ENCODE results near the gene KRT1. TPM values are rescaled to one million over a fixed set of nuclear protein-coding genes. Genes with fewer than 3 reads are reported as not detected.
"Not testable (repeated sequence)": the region's sequence is repeated elsewhere in the genome, so short reads cannot be mapped to it uniquely, and the experiment has no call there.

Gene KRT1
- total RNA-seq, 2 donors from 2014 or later, result 0.83 to 3.1 TPM

DNA sequence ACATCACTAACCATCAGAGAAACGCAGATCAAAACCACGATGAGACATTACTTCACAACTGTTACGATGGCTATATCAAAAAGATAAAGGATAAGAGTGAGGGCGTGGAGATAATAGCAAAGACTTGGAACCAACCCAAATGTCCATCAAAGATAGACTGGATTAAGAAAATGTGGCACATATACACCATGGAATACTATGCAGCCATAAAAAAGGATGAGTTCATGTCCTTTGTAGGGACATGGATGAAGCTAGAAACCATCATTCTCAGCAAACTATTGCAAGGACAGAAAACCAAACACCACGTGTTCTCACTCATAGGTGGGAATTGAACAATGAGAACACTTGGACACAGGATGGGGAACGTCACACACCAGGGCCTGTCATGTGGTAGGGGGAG, 31.9 kb upstream of the KRT1 start:
- not testable (repeated sequence) for H3K27ac Mint-ChIP-seq; H3K36me3 Mint-ChIP-seq (ENCODE audit: low read depth); DNase-seq; H3K9me3 ChIP-seq (ENCODE audit: control insufficient read depth, low read length, poor library complexity, severe bottlenecking); H3K4me3 Mint-ChIP-seq; ATAC-seq; H3K4me1 Mint-ChIP-seq
- H3K27me3 Mint-ChIP-seq, result peaks cover 55% of the 10 kb centered on the region

DNA sequence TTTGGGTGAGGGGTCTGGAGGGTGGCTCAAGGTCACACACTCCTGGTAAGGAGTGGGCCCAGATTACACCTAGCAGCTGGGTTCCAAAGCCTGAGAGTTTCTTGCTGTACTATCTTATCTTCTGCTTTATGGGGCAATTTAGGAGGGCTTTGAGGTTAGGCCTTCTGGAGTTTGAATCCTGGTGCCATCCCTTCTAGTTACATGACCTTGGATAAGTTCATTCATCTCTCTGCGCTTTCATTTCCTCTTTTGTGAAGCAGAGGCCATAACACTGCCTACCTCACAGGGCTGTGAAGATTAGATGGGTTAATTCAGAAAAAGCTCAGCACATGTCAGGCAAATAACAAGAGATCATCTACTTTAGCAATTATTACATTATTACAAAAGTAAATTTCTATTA, 30.5 kb upstream of the KRT1 start:
- Mint-ChIP-seq H3K27ac (no peak overlapping the region), H3K36me3 (ENCODE audit: low read depth) (no peaks in the 10 kb centered on the region), H3K27me3 (peaks cover 45% of the 10 kb centered on the region), H3K4me3 (no peak overlapping the region), H3K4me1 (peaks cover 9% of the 10 kb centered on the region)
- H3K9me3 ChIP-seq (ENCODE audit: control insufficient read depth, low read length, poor library complexity, severe bottlenecking), result no peaks in the 10 kb centered on the region
- no peak for ATAC-seq
- no peak for DNase-seq

DNA sequence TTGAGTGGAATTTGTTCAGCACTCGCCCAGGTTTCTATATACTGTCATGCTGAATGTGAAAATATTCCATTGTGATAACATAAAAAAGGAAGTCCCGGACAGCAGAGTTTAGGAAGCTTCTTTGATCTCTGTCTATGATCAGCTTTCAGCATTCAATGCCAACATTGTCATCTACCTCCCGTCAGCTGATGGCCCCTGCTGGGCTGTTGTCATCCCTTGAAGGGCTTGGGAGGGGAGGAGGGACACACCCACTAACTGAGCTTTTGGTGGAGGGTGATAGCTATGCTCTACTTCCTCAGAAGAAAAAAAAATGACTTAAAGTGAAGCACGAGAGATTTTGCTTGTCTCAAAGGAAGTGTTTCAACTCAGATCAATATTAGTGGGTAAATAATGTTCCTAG, 27.8 kb upstream of the KRT1 start:
- Mint-ChIP-seq H3K27ac (no peak overlapping the region), H3K36me3 (ENCODE audit: low read depth) (no peaks in the 10 kb centered on the region), H3K4me1 (no peaks in the 10 kb centered on the region), H3K27me3 (peaks cover 32% of the 10 kb centered on the region), H3K4me3 (no peak overlapping the region)
- H3K9me3 ChIP-seq (ENCODE audit: control insufficient read depth, low read length, poor library complexity, severe bottlenecking), result no peaks in the 10 kb centered on the region
- DNase-seq (no peak), ATAC-seq (no peak)

DNA sequence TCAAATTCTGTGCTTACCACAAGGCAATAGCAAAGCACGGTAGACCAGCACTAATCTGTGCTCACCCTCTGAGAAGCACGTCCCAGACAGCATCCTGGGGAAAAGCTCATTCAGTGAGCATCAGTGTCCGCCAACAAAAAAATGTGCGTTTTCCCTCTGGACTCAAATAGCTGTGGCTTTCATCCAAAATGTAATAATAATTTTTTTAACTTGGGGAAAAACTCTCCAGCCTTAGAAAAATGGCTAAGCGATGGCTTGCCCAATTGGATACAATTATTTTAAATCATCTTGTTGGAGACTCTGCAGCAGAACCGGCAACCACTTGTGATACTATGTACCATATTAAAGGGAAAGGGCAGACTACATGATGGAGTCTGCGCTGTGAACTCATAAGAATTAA, 24.3 kb upstream of the KRT1 start:
- ATAC-seq, result no peak
- H3K27ac Mint-ChIP-seq, result no peak overlapping the region
- no peak for DNase-seq
- H3K4me1 Mint-ChIP-seq, result peaks cover 3% of the 10 kb centered on the region
- no peaks in the 10 kb centered on the region for H3K36me3 Mint-ChIP-seq (ENCODE audit: low read depth)
- H3K4me3 Mint-ChIP-seq, result no peak overlapping the region
- no peaks in the 10 kb centered on the region for H3K9me3 ChIP-seq (ENCODE audit: control insufficient read depth, low read length, poor library complexity, severe bottlenecking)
- H3K27me3 Mint-ChIP-seq, result peaks cover 46% of the 10 kb centered on the region

DNA sequence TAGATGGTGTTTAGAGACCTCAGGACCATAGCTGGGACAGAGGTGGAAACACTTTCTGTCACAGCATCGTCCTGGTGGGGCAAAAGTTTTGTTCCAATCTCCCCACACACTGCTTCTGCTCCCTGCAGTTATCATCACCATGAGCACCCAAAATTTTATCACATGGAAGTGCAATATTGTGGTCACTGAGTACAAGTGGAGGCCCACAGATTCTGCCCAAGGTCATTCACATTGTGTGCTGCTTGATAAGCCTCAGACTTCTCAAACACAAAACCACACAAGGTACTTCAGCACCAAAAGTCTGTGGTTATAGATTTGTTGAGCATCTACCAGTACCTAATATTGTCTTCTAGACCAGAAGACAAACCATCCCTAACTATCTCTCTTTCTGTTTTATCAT, 23.7 kb upstream of the KRT1 start:
- H3K9me3 ChIP-seq (ENCODE audit: control insufficient read depth, low read length, poor library complexity, severe bottlenecking), result no peaks in the 10 kb centered on the region
- H3K4me3 Mint-ChIP-seq, result no peak overlapping the region
- H3K27ac Mint-ChIP-seq, result no peak overlapping the region
- DNase-seq (no peak), ATAC-seq (no peak)
- H3K36me3 Mint-ChIP-seq (ENCODE audit: low read depth), result no peaks in the 10 kb centered on the region
- H3K27me3 Mint-ChIP-seq, result peaks cover 50% of the 10 kb centered on the region
- H3K4me1 Mint-ChIP-seq, result peaks cover 4% of the 10 kb centered on the region

DNA sequence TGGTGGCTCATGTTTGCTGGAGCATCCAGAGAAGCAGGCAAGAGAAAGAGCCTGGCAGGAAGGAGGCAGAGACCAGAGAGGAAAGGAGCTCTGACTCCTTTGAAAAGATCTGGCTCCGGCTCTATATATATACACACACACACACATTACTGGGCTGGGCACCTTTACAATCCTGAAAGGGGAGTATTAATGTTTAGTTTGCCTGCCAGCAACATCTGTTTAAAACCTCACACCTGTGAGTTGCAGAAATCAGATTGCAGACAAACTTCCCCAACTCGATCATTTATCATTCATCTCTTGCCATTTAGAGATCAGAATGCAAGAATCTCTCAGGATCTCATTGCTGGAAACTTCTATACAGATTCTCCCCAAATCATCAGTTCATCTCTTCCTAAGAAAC, 23.2 kb upstream of the KRT1 start, which contains the start of gene KRT77:
KRT77 (minus strand) TSS at position 101 of the 400 bp plus-strand sequence; CDS start at position 11, 90 bp downstream.
- Mint-ChIP-seq H3K4me1 (peaks cover 4% of the 10 kb centered on the region), H3K27ac (no peak within 1 kb of the TSS), H3K27me3 (peaks cover 49% of the 10 kb centered on the region), H3K36me3 (ENCODE audit: low read depth) (no peaks in the 10 kb centered on the region), H3K4me3 (no peak within 1 kb of the TSS)
- ATAC-seq (no peak), DNase-seq (no peak)
- no peaks in the 10 kb centered on the region for H3K9me3 ChIP-seq (ENCODE audit: control insufficient read depth, low read length, poor library complexity, severe bottlenecking)

DNA sequence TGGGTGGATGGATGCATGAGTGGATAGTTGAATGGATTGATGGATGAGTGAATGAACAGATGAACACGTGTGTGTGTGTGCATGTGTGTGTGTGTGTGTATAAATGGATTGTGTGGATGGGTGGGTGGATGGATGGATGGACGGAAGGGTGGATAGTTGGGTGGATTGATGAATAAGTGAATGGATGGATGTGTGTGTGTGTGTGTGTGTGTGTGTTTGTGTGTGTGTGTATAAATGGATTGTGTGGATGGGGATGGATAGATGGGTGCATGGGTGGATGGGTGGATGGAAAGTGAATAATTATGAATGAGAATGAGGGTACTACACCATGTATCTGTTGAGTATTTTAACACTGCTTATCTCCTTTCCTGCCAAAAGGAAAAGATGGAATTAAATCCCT, 22.1 kb upstream of the KRT1 start:
- Mint-ChIP-seq H3K4me1 (peaks cover 4% of the 10 kb centered on the region), H3K36me3 (ENCODE audit: low read depth) (no peaks in the 10 kb centered on the region), H3K27ac (no peak overlapping the region), H3K27me3 (peaks cover 55% of the 10 kb centered on the region), H3K4me3 (no peak overlapping the region)
- no peaks in the 10 kb centered on the region for H3K9me3 ChIP-seq (ENCODE audit: control insufficient read depth, low read length, poor library complexity, severe bottlenecking)
- ATAC-seq, result no peak
- DNase-seq, result no peak

DNA sequence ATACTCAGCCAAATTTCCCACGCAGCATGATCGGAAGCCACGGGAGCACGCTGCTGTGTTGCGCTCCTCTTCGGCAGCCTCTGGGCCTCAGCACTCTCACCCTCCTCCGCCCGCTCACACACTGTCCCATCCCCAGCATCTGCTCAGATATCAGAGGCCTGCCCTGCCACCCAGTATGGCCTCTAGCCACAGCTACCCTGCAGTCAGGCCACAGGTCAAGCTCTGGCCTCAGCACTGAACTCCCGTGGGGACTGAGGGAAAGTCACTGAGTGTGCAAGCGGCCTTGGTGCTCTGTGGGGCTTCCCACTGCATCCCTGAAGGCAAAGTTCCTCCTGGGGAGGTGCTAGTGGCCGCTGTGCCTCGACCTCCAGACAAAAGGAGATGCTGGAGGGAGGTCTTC, 21.1 kb upstream of the KRT1 start:
- ATAC-seq (no peak), DNase-seq (no peak)
- peaks cover 58% of the 10 kb centered on the region for H3K27me3 Mint-ChIP-seq
- no peak overlapping the region for H3K27ac Mint-ChIP-seq
- H3K9me3 ChIP-seq (ENCODE audit: control insufficient read depth, low read length, poor library complexity, severe bottlenecking), result no peaks in the 10 kb centered on the region
- no peaks in the 10 kb centered on the region for H3K36me3 Mint-ChIP-seq (ENCODE audit: low read depth)
- peaks cover 4% of the 10 kb centered on the region for H3K4me1 Mint-ChIP-seq
- H3K4me3 Mint-ChIP-seq, result no peak overlapping the region

DNA sequence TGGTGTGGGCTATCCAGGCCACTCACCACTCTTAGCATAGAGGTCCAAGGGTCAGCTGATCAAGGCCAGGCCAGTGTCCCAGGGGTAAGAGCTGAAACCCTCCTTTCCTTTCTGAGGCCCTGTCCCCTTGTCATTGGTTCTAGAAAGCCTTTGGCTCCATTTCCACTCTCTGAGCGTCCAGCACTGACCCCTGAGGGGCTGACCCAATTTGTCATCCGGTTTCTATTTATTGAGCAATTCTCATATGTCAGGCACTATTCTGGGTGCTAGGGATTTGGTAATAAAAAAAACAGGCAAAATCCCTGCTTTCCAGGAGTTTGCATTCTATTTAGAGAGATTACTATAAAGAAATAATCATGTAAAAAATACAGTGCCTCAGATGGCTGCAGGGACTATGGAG, 19.8 kb upstream of the KRT1 start:
- no peak for ATAC-seq
- DNase-seq, result no peak
- no peaks in the 10 kb centered on the region for H3K36me3 Mint-ChIP-seq (ENCODE audit: low read depth)

DNA sequence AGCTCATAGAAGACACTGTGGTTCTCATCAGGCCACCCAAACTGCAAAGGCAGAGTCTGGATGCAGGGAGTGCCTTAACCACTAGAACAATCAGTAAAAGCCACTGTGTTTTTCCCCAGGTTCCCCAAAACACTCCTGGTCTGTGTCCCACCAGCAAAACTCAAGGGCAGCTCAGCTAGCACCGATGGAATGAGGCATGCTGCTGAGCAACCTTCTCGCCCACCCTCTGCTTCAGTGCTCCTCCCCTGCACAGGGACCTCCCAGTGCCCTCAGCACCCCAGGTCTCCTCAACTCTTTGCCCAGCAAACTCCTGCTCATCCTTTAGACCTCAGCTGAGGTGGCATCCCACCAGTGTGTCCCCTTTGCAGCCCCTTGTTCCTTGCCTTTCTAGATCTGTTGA, 19.2 kb upstream of the KRT1 start:
- peaks cover 4% of the 10 kb centered on the region for H3K4me1 Mint-ChIP-seq
- ATAC-seq (no peak), DNase-seq (no peak)
- H3K36me3 Mint-ChIP-seq (ENCODE audit: low read depth), result no peaks in the 10 kb centered on the region
- H3K27me3 Mint-ChIP-seq, result peaks cover 69% of the 10 kb centered on the region
- no peak overlapping the region for H3K27ac Mint-ChIP-seq
- no peak overlapping the region for H3K4me3 Mint-ChIP-seq
- no peaks in the 10 kb centered on the region for H3K9me3 ChIP-seq (ENCODE audit: control insufficient read depth, low read length, poor library complexity, severe bottlenecking)

More for the DNA sequence above, 19.8 kb upstream of the KRT1 start:
- Mint-ChIP-seq H3K27ac (peak overlapping the region; percentile 79), H3K4me3 (no peak overlapping the region), H3K4me1 (peaks cover 4% of the 10 kb centered on the region), H3K27me3 (peaks cover 67% of the 10 kb centered on the region)
- H3K9me3 ChIP-seq (ENCODE audit: control insufficient read depth, low read length, poor library complexity, severe bottlenecking), result no peaks in the 10 kb centered on the region

DNA sequence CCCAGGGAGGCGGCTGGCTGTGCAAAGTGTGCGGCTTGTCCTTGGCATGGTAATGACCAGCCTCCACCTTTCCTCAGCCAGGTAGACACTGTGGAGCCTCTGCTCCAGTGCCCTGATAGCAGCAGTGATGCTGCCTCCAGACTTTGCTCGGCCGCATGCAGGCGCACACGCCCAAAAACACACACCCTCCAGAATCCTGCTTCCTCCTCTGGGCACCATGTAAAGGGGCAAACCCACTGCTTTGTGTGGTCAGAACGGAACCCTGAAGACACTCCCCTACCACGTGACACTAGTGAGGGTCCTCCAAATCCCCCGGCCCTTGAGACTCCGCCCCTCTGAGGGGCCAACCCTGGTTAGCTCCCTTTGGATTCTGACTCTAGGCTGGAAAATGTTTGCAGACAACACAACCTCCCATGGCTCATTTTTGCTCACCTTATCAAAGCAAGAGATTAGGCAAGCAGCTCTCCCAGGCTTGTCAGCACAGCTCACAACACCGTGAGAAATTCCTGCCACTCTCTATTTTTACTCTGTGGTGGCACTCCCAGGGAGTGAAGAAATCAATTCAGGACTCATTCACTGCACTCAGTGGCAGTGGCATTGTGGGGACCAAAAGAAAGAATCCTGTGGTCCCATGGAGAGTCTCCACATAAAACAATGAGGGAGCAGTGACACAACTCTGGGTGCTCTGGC, 18.6 kb upstream of the KRT1 start:
- Mint-ChIP-seq H3K4me3 (no peak overlapping the region), H3K27ac (no peak overlapping the region), H3K27me3 (peaks cover 67% of the 10 kb centered on the region), H3K4me1 (peaks cover 4% of the 10 kb centered on the region), H3K36me3 (ENCODE audit: low read depth) (no peaks in the 10 kb centered on the region)
- ATAC-seq (no peak), DNase-seq (no peak)
- no peaks in the 10 kb centered on the region for H3K9me3 ChIP-seq (ENCODE audit: control insufficient read depth, low read length, poor library complexity, severe bottlenecking)

DNA sequence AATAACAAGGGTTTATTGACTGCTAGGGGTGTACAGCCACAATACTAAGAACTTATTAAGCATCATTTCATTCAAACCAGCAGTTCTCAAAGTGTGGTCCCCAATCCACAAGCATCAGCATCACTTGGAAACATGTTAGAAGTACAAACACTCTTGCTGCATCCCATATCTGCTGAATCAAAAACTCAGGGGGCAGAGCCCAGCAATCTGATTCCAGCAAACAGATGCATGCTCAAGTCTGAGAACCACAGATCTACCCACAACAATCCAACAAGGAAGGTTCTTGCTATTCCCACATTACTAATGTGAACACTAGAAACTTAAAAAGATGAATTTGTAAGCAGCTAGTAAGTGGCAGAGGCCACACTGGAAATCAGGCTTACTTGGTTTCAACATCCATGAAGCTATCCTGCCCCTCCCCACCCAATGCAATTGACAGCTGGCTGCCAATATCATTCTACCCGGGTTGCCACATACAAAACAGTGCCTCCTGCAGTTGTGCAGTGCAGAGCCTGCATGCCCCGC, 16.9 kb upstream of the KRT1 start:
- peaks cover 67% of the 10 kb centered on the region for H3K27me3 Mint-ChIP-seq
- peaks cover 14% of the 10 kb centered on the region for H3K4me1 Mint-ChIP-seq
- peaks cover 4% of the 10 kb centered on the region for H3K36me3 Mint-ChIP-seq (ENCODE audit: low read depth)
- no peaks in the 10 kb centered on the region for H3K9me3 ChIP-seq (ENCODE audit: control insufficient read depth, low read length, poor library complexity, severe bottlenecking)
- H3K27ac Mint-ChIP-seq, result no peak overlapping the region
- ATAC-seq (no peak), DNase-seq (no peak)
- no peak overlapping the region for H3K4me3 Mint-ChIP-seq

DNA sequence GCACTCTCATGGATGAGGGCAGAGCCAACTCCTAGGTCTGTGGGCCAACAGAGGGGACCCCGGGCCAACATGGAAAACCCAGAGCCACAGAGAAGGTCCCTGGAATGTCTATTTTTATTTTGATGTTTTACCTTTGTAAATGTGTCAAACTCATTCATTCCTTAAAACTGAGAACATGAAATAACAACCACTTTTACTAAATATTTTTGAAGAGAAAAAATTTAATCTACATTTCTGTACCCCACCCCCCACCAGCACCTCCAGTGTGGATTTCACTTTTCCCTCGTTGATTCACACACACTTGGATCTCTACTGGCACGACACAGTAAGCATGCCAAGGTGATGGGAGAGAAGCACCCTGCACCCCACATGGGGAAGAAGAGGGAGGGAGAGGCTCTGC, 16.4 kb upstream of the KRT1 start:
- Mint-ChIP-seq H3K27ac (no peak overlapping the region), H3K4me3 (no peak overlapping the region), H3K27me3 (peaks cover 73% of the 10 kb centered on the region), H3K4me1 (peaks cover 17% of the 10 kb centered on the region), H3K36me3 (ENCODE audit: low read depth) (peaks cover 4% of the 10 kb centered on the region)
- no peaks in the 10 kb centered on the region for H3K9me3 ChIP-seq (ENCODE audit: control insufficient read depth, low read length, poor library complexity, severe bottlenecking)
- no peak for ATAC-seq
- no peak for DNase-seq

DNA sequence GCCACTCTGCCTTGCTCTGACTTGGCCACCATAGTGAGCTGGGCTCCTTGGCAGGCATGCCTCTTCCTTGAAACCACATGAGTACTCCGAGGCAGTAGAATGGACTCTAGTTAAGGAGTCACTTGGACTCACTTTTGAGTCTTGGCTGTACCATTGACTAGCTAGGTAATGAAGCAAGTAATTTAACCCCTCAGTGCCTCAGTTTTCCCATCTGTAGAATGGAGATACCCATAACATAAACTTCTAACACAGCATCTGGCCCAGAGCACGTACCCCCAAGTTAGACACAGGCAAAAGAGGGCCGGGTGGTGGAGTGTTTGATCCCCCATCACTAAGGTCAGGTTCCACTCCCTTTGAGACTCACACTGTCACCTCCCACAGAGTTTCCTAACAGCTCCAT, 14.8 kb upstream of the KRT1 start:
- H3K4me1 Mint-ChIP-seq, result peaks cover 26% of the 10 kb centered on the region
- peaks cover 4% of the 10 kb centered on the region for H3K36me3 Mint-ChIP-seq (ENCODE audit: low read depth)
- no peak for DNase-seq
- peaks cover 64% of the 10 kb centered on the region for H3K27me3 Mint-ChIP-seq
- no peak for ATAC-seq
- H3K4me3 Mint-ChIP-seq, result no peak overlapping the region
- no peaks in the 10 kb centered on the region for H3K9me3 ChIP-seq (ENCODE audit: control insufficient read depth, low read length, poor library complexity, severe bottlenecking)
- H3K27ac Mint-ChIP-seq, result no peak overlapping the region
